ENCODE results near the gene ABHD17C.

The ABHD17C gene

DNA sequence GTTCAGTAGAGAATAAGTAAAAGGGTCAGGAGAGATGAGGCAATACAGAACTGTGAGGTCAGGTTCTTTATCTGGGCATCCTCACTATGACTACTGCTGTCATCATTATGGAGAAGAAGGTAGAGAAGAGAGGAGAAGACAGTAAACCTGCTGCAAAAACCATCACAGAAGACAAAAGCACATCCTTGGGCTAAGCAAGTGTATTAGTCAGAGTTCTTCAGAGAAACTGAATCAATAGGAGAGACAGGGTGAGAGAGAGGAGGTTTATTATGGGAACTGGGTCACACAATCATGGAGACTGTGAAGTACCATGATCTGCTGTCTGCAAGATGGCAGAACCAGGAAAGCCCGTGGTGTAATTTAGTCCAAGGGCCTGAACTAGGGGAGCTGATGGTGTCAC, 9.5 kb upstream of the ABHD17C start:
- H4K20me1 ChIP-seq (ENCODE audit: low read depth, low read length), result no peaks in the 10 kb centered on the region
- TF ChIP-seq EZH2phosphoT487 (conservative IDR thresholded peaks at IDR 0.05; ENCODE audit: low read length), result no peak
- TF ChIP-seq, protein P1, sequence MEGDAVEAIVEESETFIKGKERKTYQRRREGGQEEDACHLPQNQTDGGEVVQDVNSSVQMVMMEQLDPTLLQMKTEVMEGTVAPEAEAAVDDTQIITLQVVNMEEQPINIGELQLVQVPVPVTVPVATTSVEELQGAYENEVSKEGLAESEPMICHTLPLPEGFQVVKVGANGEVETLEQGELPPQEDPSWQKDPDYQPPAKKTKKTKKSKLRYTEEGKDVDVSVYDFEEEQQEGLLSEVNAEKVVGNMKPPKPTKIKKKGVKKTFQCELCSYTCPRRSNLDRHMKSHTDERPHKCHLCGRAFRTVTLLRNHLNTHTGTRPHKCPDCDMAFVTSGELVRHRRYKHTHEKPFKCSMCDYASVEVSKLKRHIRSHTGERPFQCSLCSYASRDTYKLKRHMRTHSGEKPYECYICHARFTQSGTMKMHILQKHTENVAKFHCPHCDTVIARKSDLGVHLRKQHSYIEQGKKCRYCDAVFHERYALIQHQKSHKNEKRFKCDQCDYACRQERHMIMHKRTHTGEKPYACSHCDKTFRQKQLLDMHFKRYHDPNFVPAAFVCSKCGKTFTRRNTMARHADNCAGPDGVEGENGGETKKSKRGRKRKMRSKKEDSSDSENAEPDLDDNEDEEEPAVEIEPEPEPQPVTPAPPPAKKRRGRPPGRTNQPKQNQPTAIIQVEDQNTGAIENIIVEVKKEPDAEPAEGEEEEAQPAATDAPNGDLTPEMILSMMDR (IDR thresholded peaks at IDR 0.05; ENCODE audit: insufficient read depth, low read length, poor library complexity, severe bottlenecking), result no peak
- no peak overlapping the region for H3K4me2 ChIP-seq (ENCODE audit: low read depth, low read length, poor library complexity, severe bottlenecking)
- H3K79me2 ChIP-seq (ENCODE audit: insufficient read depth, low read length), result no peaks in the 10 kb centered on the region
- H3F3A ChIP-seq (ENCODE audit: insufficient read depth), result no peaks in the 10 kb centered on the region
- H3K27ac ChIP-seq (ENCODE audit: low read depth, low read length), result no peak overlapping the region
- H2AFZ ChIP-seq (ENCODE audit: low read depth, low read length, severe bottlenecking), result no peak overlapping the region
- no peaks in the 10 kb centered on the region; the same call in 1 of the 2 replicates for H3K9me3 ChIP-seq (ENCODE audit: insufficient read depth, low read length)
- H3K9me2 ChIP-seq (replicated peaks; ENCODE audit: insufficient read depth, low read length), result no peaks in the 10 kb centered on the region
- H3K27me3 ChIP-seq (ENCODE audit: low read length), result no peaks in the 10 kb centered on the region
- H3K36me3 ChIP-seq (ENCODE audit: low read length), result no peaks in the 10 kb centered on the region
- no peak overlapping the region for H3K9ac ChIP-seq (ENCODE audit: low read length)
- no peak overlapping the region for H3K4me3 ChIP-seq (ENCODE audit: insufficient read depth, low read length, poor library complexity, severe bottlenecking)

DNA sequence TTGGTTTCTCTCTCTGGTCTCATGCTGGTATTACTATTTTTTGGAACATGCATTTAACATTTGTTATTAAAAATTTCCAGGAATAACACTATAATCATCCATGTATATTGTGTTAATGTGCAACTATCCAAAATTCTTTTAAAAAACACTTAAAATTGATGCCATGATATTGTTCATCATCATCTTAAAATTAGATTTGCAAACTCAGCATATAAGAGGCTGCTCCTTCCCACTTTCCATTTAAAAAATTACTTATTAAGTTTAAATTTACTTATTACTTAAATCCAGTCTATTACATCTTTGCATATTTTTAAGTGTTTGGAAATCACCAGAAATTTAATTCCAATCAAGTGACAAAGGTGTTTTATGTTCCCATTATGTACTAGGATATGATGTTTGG, 5.8 kb upstream of the ABHD17C start:
- no peaks in the 10 kb centered on the region for H3K79me2 ChIP-seq (ENCODE audit: insufficient read depth, low read length)
- H2AFZ ChIP-seq (ENCODE audit: low read depth, low read length, severe bottlenecking), result no peak overlapping the region
- no peak overlapping the region for H3K9ac ChIP-seq (ENCODE audit: low read length)
- no peaks in the 10 kb centered on the region for H4K20me1 ChIP-seq (ENCODE audit: low read depth, low read length)
- TF ChIP-seq EZH2phosphoT487 (conservative IDR thresholded peaks at IDR 0.05; ENCODE audit: low read length), result no peak
- TF ChIP-seq, protein P1 (IDR thresholded peaks at IDR 0.05; ENCODE audit: insufficient read depth, low read length, poor library complexity, severe bottlenecking), result no peak
- no peaks in the 10 kb centered on the region; the same call in 1 of the 2 replicates for H3K9me3 ChIP-seq (ENCODE audit: insufficient read depth, low read length)
- no peaks in the 10 kb centered on the region for H3K27me3 ChIP-seq (ENCODE audit: low read length)
- peaks cover 7% of the 10 kb centered on the region; the same call in 1 of the 2 replicates for H3F3A ChIP-seq (ENCODE audit: insufficient read depth)
- no peaks in the 10 kb centered on the region for H3K9me2 ChIP-seq (replicated peaks; ENCODE audit: insufficient read depth, low read length)
- no peak overlapping the region for H3K4me2 ChIP-seq (ENCODE audit: low read depth, low read length, poor library complexity, severe bottlenecking)
- no peak overlapping the region for H3K27ac ChIP-seq (ENCODE audit: low read depth, low read length)
- no peaks in the 10 kb centered on the region for H3K36me3 ChIP-seq (ENCODE audit: low read length)
- no peak overlapping the region for H3K4me3 ChIP-seq (ENCODE audit: insufficient read depth, low read length, poor library complexity, severe bottlenecking)

DNA sequence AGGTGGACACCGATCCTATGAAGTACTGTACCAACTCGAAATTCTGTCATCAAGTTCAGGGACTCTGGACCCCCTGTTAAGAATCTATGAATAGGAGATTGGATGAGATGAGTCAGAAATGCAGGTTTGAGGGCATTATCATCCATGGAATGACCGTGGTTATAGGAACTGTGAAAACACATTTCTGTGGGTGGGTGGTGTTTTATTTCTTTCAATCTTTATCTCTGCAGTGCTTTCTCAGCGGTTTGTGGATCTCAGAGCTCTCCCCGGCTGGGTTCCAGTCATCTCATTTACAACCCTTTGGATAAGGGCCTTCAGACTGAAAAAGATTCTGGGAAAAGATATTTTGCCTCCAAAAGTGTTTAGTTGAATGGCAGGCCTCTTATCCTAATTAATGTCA, 5.4 kb upstream of the ABHD17C start:
- Histone ChIP-seq H3K9me2 (replicated peaks; ENCODE audit: insufficient read depth, low read length) (no peaks in the 10 kb centered on the region), H3K79me2 (ENCODE audit: insufficient read depth, low read length) (no peaks in the 10 kb centered on the region), H3K27ac (ENCODE audit: low read depth, low read length) (no peak overlapping the region), H3K4me3 (ENCODE audit: insufficient read depth, low read length, poor library complexity, severe bottlenecking) (no peak overlapping the region), H3F3A (ENCODE audit: insufficient read depth) (peaks cover 11% of the 10 kb centered on the region; the same call in 1 of the 2 replicates), H3K27me3 (ENCODE audit: low read length) (no peaks in the 10 kb centered on the region), H3K9me3 (ENCODE audit: insufficient read depth, low read length) (no peaks in the 10 kb centered on the region), H3K36me3 (ENCODE audit: low read length) (no peaks in the 10 kb centered on the region), H3K9ac (ENCODE audit: low read length) (no peak overlapping the region), H3K4me2 (ENCODE audit: low read depth, low read length, poor library complexity, severe bottlenecking) (no peak overlapping the region), H4K20me1 (ENCODE audit: low read depth, low read length) (no peaks in the 10 kb centered on the region), H2AFZ (ENCODE audit: low read depth, low read length, severe bottlenecking) (no peak overlapping the region)
- TF ChIP-seq, protein P1 (IDR thresholded peaks at IDR 0.05; ENCODE audit: insufficient read depth, low read length, poor library complexity, severe bottlenecking), result no peak
- TF ChIP-seq EZH2phosphoT487 (conservative IDR thresholded peaks at IDR 0.05; ENCODE audit: low read length), result no peak

Measured in SU-DHL-6 (cell line).